Activated naive CD4-positive, alpha-beta T cell treated with anti-CD3 and anti-CD28 coated beads, Interleukin-2, amount 50 U/mL, for 72 hours (primary cell): ENCODE results near the gene ACTG1. TPM values are rescaled to one million over a fixed set of nuclear protein-coding genes. Genes with fewer than 3 reads are reported as not detected.

Source experiments
- ATAC-seq, 2 donors: fragments of 150-1000 bp; cut with Tn5 transposase; 2 replicates each; pipeline ENCODE4 v1.10.0; 2021; ENCODE audit warnings: mild to moderate bottlenecking in 2 of 2, moderate library complexity in 2 of 2
- DNase-seq, 2 donors: peaks; one replicate each; pipeline ENCODE4 v3.0.0; 2021 to 2022; ENCODE audit warnings: low spot score in 2 of 2
- H3K27ac Mint-ChIP-seq, 2 donors: one replicate each; pipeline ENCODE4 v1.8.0; 2022; ENCODE audit warnings: mild to moderate bottlenecking in 2 of 2, mixed read lengths in 2 of 2
- H3K36me3 Mint-ChIP-seq, 2 donors: one replicate each; pipeline ENCODE4 v1.8.0; 2022; ENCODE audit warnings: mixed read lengths in 2 of 2
- H3K9me3 Mint-ChIP-seq, 2 donors: one replicate each; pipeline ENCODE4 v1.8.0; 2022; ENCODE audit warnings: mixed read lengths in 2 of 2
- total RNA-seq, 2 donors: library from RNA; stranded (reverse); gene quantifications; one replicate each; pipeline ENCODE4 v1.2.3, GENCODE V29; 2022

ACTG1 gene
- total RNA-seq, 2 donors from 2014 or later = 6,062 to 6,573 TPM

DNA sequence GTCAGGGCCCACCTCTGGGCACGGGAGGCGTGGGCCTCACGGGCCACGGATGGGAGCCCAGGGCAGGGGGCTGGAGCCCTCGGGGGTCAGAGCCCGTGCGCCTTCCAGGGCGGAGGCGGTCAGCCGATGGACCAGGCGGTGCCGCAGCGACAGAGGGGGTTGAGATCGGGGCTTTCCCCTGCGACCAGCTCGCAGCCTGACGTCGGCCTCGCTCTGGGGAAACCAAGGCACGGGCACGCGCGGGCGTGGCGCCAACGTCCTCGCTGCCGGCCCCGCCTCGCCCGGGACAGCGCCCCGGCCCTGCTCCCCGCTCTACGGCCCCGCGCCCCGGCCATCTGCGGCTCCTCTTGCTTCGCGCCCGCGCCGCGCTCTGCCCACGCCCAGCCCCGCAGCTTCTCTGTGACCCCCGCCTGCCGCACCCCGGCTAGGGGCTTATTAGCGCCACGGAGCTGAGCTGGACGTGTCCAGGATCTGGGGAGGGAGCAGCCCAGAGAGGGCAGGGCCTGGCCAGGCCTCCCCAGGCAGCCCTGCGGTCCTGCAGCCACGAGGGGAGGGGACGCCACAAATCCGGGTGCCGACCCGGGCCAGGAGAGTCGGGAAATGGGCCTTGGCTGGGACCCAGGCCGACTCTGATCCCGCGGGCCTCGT, 13.5 kb downstream of the ACTG1 start:
- no peak overlapping the region for H3K27ac Mint-ChIP-seq
- H3K9me3 Mint-ChIP-seq = no peaks in the 10 kb centered on the region
- DNase-seq = no peak
- no peaks in the 10 kb centered on the region for H3K36me3 Mint-ChIP-seq
- ATAC-seq = peak in 1 of 2 donors; percentile 13

DNA sequence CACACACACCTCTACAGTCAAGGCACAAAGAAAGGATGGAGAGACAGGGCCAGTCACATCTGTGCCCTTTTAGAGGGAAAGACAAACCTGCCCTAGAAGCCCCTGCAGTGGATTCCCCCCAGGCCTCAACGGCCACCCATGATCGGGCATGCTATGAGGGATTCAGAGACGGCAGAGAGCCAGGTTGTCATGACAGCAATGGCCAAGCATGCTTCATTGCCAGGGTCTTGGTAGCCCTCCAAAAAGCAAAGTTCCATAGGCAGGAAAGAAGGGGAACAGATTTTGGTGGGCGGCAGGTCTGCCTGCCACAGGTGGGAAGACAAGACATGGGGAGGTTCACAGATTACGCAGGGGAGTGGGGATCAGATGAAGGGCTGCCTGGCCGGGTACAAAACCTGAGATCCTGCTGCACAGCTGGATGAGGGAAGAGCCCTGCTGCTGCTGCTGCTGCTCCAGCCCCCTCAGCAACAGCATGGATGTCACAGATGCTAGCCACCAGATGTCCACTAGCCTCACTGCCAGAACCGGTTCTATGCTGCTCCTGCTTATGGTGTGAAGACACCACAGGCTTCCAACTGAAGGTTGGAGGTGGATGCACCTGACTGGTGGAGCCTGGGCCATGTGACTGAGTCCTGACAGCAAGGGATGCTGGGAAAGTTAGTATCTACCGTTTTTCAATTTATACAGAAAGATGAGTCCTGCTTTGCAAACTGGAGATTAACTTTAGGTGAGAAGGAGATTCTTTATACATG, 17.8 kb downstream of the ACTG1 start:
- Mint-ChIP-seq H3K27ac (no peak overlapping the region), H3K9me3 (no peaks in the 10 kb centered on the region), H3K36me3 (no peaks in the 10 kb centered on the region)
- no peak for DNase-seq
- ATAC-seq = peak; percentile 40 to 51

DNA sequence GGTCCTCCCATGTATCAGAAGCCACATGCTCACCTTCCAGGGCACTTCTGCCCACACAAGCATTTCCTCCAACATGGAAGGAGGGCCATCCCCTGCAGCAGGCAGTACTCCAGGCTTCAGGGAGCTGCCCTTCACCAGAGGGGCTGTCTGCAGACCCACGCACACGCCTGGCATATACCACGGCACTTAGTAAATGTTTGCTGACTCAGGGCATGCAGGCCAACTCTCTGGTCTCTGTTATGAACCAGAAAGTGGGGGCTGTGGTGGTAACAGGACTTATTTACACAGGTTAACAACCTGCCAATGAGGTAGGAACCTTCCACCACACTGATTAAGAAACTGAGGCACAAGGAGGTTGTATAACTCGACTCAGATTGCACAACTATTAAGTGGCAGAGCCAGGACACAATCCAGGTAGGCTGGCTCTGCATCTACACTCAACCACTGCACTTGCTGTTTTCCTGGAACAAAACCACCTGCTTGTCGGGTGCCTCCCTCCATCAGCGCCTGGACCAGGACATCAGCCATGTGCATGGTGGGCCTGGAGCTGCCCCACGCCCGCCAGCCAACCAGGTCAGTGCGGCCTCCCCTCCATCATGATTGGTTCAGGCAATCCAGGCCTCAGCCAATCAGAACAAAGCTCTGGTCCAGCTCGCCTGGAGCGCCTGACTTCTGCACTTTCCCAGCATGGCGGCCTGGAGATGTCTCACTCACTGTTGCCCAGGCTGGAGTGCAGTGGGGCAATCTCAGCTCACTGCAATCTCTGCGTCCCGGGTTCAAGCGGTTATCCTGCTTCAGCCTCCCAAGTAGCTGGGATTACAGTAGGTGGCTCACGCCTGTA, 19.2 kb downstream of the ACTG1 start:
- no peak for ATAC-seq
- Mint-ChIP-seq H3K9me3 (no peaks in the 10 kb centered on the region), H3K27ac (no peak overlapping the region), H3K36me3 (no peaks in the 10 kb centered on the region)
- no peak for DNase-seq

DNA sequence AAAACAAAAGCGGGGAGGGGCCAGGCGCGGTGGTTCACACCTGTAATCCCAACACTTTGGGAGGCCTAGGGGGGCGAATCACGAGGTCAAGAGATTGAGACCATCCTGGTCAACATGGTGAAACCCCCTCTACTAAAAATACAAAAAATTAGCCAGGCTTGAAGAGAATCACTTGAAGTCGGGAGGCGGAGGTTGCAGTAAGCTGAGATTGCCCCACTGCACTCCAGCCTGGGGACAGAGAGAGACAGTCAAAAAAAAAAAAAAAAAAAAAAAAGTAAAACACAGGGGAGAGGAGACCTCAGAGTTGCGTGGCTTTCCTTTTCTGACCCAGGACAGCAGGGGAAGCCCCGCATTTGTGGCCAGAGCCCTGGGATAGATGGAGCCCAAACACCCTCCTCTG, 19.9 kb downstream of the ACTG1 start:
- DNase-seq (no peak), ATAC-seq (no peak)
- H3K9me3 Mint-ChIP-seq = no peaks in the 10 kb centered on the region
- no peaks in the 10 kb centered on the region for H3K36me3 Mint-ChIP-seq
- H3K27ac Mint-ChIP-seq = no peak overlapping the region

DNA sequence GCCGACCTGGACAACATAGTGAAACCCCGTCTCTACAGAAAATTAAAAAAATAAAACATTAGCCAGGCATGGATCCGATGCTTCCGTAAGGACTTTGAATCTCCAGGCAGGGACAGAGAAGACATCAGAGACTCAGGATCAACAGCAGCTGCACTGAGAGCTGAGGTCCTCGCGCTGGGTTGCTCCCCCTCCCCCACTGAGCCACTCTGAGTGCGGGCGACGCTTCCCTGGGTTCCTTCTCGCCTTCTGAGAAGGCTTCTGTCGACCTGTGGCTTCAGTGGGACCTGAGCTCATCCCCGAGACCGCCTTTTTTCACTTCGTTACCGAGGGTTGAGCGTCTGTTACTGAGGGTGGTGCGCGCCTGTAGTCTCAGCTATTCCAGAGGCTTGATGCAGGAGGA, 20.4 kb downstream of the ACTG1 start:
- no peaks in the 10 kb centered on the region for H3K36me3 Mint-ChIP-seq
- no peak overlapping the region for H3K27ac Mint-ChIP-seq
- ATAC-seq (no peak), DNase-seq (no peak)
- no peaks in the 10 kb centered on the region for H3K9me3 Mint-ChIP-seq

DNA sequence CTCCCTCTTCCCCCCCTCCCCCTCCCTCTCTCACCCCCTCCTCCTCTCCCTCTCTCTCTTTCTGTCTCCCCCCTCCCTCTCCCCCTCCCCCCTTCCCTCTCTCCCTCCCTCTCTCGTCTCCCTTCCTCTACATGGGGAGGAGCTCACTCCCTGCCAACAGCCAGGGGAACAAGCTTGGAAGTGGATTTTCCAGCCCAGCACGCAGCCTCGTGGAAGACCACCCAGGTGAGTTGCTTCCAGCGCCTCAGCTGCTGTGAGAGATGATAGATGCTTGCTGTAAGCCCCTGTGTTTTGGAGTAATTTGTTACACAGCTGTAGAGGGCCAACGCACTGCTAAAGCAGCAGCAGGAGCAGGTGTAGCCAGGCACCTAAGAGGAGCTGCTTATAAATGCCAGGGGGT, 20.8 kb downstream of the ACTG1 start:
- no peaks in the 10 kb centered on the region for H3K9me3 Mint-ChIP-seq
- H3K36me3 Mint-ChIP-seq = no peaks in the 10 kb centered on the region
- ATAC-seq (no peak), DNase-seq (no peak)
- no peak overlapping the region for H3K27ac Mint-ChIP-seq

DNA sequence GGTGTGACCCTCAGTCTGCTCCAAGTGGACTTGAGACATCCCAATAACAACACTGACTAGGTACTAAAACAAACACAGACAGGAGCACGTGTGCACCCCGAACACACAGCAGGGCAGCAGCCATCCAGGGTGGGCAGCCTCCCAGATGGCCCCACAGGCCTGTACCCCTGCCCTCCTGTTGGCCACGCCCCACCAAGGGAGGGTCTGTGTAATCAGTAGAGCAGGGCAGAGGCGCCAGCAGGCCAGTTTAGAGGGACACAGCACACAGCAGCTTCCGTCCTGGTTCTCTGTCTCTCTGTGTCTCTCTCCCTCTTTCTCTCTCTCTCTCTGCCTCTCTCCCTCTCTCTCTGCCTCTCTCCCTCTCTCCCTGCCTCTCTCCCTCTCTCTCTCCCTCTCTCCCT, 21.4 kb downstream of the ACTG1 start:
- H3K27ac Mint-ChIP-seq = no peak overlapping the region
- no peaks in the 10 kb centered on the region for H3K36me3 Mint-ChIP-seq
- DNase-seq (no peak), ATAC-seq (no peak)
- no peaks in the 10 kb centered on the region for H3K9me3 Mint-ChIP-seq

DNA sequence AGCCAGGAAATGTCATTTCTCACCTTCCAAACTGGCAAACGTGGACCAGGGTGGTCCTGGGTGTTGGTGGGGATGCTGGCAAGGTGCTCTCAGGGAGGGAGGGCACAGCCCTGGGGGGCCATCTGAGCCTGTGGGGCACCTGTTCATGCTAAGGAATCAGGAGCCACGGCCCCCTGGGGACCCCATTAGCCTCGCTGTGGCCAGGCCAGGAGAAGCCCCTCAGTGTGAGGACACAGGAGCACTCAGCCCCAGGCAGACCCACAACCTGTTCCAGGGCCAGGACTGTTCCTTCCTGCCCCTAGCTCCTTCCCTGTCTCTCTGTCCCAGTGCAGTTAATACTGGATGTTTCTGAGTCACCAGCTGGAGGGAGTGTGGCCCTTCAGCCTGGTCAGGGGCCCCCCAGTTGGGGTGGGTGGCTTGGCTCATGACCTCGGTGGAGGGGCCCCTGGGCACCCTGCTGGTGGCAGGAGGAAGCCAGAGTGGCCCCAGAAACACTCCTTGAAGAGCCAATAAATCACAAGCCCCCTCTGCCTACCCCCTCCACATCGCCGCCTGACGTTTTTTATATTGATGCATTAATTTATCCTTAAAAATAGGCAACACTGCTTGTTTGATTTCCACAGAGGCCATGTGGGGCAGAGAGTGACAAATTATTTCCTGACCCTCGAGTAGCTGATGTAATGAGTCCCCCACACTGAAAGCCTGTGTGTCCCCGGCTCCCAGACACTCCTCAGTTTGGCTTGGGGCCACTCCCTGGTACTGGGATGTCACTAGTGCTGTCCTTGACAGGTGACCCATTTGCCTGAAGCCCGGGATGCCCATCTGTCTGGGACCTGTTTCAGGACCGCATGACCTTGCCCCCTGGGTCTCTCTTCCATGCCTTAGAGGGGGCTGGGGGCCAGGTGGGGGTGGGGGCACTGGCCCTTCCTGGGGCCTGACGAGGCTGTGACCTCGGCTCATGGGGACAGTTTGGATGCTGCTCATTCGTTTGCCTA, 22.3 kb downstream of the ACTG1 start:
- H3K27ac Mint-ChIP-seq = no peak overlapping the region
- DNase-seq = no peak
- H3K9me3 Mint-ChIP-seq = no peaks in the 10 kb centered on the region
- H3K36me3 Mint-ChIP-seq = no peaks in the 10 kb centered on the region
- no peak for ATAC-seq

DNA sequence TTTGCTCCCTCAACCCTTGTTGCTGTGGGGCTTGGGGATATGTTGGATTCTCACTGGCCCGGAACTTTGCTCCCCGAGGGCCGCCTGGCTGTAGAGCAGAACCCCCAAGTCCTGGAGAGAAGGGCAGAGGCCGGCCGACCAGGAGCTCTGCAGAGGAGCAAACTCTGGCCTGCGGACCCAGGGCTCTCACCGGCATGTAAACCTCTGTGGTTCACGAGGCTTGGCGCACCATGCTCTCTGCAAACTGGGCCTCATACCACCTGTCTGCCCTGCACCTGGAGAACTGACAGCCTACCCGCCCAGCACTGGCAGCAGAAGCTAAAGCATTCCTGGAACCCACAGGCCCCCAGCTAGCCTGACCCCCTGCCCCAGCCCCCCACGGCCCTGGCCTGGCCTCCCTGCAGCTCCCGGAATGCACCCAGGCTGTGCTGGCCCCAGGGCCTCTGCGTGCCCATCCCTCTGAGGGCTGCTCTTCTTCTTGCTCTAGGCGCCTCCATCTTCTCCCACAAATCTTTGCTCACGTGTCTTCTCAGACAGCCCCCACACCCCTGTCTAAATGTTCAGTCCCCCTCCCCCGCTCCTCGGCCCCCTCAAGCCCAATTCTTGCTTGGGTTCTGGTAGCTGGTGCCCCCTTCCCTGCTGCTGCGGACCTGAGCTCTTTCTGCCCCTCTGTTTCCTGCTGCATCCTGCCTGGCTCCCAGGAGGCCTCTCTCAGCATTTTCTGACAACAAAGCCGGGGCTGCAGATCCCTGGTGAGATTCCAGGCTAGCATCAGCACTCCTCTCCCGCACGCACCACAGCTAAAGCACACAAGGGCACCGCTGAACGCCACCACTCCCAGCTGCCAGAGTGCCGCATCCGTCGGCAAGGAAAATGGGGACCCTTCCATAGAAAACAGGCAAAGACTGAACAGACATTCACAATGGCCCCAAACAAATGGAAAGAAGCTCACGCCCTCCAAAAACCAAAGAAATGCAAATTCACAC, 23.3 kb downstream of the ACTG1 start:
- H3K9me3 Mint-ChIP-seq = no peaks in the 10 kb centered on the region
- H3K36me3 Mint-ChIP-seq = no peaks in the 10 kb centered on the region
- DNase-seq (no peak), ATAC-seq (no peak)
- H3K27ac Mint-ChIP-seq = no peak overlapping the region

DNA sequence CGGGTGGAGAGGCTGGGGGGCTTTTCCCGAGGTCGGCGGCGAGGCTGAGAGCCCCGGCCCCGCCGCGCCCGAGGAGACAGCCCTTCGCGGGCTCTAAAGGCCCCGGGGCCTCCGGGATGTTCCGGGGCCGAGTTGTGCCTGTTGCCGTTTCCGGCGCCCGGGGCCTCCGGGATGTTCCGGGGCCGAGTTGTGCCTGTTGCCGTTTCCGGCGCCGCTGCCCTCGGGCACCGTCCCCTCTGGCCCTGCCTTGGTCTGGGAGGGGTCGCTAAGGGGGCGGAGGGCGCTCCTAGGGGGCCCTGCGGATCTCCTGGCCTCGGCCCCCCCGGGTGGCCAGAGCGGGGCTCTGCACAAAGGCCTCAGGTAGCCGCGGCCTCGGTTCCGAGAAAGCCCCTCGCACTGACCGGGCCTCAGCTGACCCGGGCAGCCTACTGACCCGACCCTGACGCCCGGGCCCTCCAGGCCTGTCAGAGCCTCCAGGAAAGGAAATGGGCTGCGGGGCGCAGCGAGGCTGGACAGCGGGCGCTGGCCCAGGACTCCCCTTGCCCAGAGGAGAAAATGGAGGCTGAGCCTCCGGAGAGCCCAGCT, 24.2 kb downstream of the ACTG1 start:
- H3K27ac Mint-ChIP-seq = no peak overlapping the region
- peak; percentile 2 to 6 for ATAC-seq
- no peak for DNase-seq
- no peaks in the 10 kb centered on the region for H3K36me3 Mint-ChIP-seq
- no peaks in the 10 kb centered on the region for H3K9me3 Mint-ChIP-seq

DNA sequence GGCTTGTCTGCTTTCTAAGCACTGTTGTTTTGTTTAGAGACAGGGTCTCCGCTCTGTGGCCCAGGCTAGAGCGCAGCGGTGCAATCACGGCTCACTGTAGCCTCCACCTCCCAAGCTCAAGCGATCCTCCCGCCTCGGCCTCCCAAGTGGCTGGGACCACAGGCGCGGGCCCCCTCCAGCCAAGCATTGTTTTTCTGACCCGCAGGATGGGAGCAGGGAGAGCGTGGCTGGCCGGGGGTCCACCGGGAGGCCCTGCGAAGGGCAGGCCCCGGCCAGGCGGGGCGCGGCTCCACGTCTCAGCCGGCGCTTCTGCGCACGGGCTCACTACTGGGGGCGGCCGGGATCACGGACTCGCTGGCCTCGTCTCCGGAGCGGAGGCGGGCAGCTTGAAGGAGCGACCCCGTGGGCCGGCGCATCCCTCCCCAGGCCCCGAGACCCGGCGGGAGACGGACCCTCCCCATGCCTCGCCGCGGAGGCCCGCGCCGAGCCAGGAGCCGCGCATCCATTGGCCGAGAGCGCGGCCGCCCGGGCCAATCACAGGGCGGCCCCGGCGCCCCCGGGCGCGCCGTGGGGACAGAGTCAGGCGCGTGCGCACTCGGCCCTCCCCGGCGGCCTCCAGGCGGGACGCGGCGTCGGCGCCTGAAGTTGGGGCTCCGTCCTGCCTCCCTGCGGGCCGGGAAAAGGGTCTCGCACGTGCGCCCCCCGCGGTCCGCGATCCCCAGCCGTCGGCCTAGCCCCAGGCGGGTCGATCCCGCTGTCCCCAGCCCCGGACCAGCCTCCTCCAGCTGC, 24.9 kb downstream of the ACTG1 start:
- DNase-seq = peak; percentile 83 to 88

DNA sequence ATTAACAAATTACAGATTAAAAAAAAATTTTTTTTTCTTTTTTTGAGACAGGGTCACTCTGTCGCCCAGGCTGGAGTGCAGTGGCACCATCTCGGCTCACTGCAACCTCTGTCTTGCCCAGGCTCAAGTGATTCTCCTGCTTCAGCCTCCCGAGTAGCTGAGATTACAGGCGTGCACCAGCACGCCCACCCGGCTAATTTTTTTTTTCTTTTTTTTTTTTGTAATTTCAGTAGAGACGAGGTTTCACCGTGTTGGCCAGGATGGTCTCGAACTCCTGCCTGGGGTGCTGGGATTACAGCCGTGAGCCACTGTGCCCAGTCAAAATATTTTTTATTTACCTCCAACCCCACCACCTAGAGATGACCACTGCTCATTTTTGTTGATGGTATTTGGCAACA, 25.5 kb downstream of the ACTG1 start:
- ATAC-seq = no peak
- H3K36me3 Mint-ChIP-seq = no peaks in the 10 kb centered on the region

More for the DNA sequence above, 24.9 kb downstream of the ACTG1 start:
- no peaks in the 10 kb centered on the region for H3K36me3 Mint-ChIP-seq
- no peaks in the 10 kb centered on the region for H3K9me3 Mint-ChIP-seq
- ATAC-seq = peak; percentile 84 to 91
- H3K27ac Mint-ChIP-seq = no peak overlapping the region

DNA sequence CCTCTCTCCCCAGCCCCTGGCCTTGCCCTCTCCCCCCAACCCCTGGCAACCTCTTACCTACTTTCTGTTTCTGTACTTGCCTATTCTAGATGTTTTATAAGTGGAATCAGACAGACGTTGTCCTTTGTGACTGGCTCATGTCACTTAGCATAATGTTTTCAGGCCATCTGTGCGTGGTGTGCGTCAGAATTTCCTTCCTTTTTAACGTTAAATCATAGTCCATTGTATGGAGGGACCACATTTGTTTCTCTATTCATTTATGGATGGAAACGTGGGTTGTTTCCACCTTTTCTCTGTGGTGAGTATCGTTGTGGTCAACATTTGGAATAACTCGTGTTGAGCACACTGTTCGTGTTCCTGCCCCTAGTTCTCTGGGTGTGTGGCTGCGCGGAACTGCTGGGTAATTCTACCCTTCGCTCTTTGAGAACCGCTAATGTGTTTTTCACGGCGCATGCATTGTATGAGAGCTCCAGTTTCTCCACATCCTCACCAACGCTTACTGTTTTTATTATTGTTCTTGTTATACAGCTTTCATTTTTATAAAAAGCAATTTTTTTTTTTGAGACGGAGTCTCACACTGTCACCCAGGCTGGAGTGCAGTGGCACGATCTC, 26.3 kb downstream of the ACTG1 start:
- H3K36me3 Mint-ChIP-seq = no peaks in the 10 kb centered on the region
- no peaks in the 10 kb centered on the region for H3K9me3 Mint-ChIP-seq
- H3K27ac Mint-ChIP-seq = peak overlapping the region in 1 of 2 donors; percentile 4
- ATAC-seq (no peak), DNase-seq (no peak)

More for the DNA sequence above, 25.5 kb downstream of the ACTG1 start:
- peak overlapping the region in 1 of 2 donors; percentile 29 for H3K27ac Mint-ChIP-seq
- H3K9me3 Mint-ChIP-seq = no peaks in the 10 kb centered on the region
- DNase-seq = no peak
